GM15510 (cell line): ENCODE measurements around the gene KIAA1671.

Experiments used
- POLR2A ChIP-seq: IDR thresholded peaks from 3 replicates; pipeline ENCODE4 v1.6.1; 2011; ENCODE audit warnings: borderline replicate concordance; ENCODE audit not compliant: insufficient read length; ENCODE audit errors: extremely low read depth

The KIAA1671 gene

GRCh38 chr22:24983151-24983550 lies 30.6 kb downstream of the KIAA1671 start:
- no peak for TF ChIP-seq POLR2A

DNA sequence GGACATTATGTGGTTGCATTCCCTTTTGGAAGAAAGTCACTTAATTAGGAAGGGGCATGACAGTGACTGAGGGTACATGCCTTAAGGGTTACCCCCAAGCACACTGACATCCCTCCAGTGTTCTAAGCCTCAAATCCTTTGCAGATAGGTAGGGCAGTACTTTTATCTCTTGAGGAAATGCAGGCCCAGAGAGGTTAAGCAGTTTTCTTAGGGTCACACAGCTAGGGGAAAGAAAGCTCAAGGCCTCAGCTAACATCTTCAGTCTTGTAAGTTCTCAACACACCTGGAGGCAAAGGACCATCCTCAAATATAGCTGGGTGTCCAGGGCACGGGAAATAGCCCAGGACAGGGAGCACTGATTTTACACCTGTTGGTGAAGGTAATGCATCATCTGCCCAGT lies 31.6 kb downstream of the KIAA1671 start:
- no peak for TF ChIP-seq POLR2A

DNA sequence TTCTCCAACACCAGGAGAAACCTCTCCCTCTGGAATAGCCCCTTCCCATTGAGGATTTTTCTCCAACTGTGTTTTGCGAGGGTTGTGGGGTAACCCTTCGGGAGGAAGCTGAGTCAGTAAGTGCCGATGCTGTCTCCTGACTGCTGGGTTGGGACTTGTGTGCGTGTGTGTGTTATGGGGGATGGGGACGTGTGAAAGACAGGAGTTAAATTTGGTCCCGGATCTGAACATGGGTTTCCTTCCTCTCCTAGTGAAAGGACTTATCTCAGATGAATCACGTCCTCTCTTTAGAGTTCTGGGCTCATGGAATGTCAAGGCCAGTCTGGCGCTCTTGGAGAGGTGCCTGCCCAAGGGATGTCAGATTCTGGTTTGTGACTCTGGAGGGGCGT lies 33.3 kb downstream of the KIAA1671 start:
- no peak for TF ChIP-seq POLR2A

GRCh38 chr22:24986816-24987215 lies 34.3 kb downstream of the KIAA1671 start:
- no peak for TF ChIP-seq POLR2A

DNA sequence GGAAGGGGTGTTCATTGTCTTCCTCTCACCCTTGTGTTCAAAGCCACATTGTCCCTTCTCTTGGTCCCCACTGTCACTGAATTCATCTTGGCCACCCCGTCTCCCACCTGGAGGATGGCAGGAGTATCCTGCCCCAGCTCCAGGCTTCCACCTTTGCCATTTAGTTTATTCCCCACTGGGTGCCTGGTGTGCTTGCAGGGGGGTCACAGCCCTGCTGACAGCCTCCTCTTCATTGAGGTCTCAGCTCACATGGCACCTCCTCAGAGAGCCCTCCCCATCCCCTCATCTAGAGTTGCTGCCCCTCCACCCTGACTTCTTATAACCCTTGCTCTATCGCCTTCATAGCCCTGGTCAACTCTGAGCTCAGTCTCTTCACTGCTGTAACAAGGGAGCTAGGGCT lies 36.6 kb downstream of the KIAA1671 start:
- no peak for TF ChIP-seq POLR2A

GRCh38 chr22:24989541-24989951 lies 37.0 kb downstream of the KIAA1671 start:
- no peak for TF ChIP-seq POLR2A

- TF ChIP-seq POLR2A, result no peak
Observed at GRCh38 chr22:24990344-24990905, 37.9 kb downstream of the KIAA1671 start.

- TF ChIP-seq POLR2A, result no peak
Observed at GRCh38 chr22:24992946-24993345, 40.4 kb downstream of the KIAA1671 start.

- TF ChIP-seq POLR2A, result no peak
Observed at GRCh38 chr22:24994070-24994763, 41.7 kb downstream of the KIAA1671 start.

DNA sequence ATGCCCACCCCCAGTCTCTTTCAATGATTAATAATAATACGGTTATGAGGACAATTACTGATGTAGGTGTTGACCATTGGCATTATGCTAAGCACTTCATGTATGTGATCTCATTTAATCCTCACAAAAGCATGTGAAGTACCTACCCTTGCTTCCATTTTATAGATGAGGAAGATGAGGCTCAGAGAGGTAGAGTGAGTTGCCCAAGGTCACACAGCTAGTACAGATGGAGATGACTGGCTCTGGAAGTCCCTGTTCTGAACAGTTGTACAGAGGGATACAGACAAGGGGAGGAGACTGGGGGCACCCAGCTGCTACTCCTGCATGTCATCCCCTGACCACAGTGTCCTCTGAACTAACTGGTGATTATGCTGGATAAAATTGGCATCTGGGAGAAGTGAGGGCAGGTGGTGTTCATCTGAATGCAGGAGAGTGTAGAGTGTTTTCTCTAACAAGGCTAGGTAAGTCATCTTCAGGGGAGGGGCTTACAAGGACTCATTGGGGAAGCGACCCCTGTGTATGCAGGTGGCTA lies 43.2 kb downstream of the KIAA1671 start:
- no peak for TF ChIP-seq POLR2A

DNA sequence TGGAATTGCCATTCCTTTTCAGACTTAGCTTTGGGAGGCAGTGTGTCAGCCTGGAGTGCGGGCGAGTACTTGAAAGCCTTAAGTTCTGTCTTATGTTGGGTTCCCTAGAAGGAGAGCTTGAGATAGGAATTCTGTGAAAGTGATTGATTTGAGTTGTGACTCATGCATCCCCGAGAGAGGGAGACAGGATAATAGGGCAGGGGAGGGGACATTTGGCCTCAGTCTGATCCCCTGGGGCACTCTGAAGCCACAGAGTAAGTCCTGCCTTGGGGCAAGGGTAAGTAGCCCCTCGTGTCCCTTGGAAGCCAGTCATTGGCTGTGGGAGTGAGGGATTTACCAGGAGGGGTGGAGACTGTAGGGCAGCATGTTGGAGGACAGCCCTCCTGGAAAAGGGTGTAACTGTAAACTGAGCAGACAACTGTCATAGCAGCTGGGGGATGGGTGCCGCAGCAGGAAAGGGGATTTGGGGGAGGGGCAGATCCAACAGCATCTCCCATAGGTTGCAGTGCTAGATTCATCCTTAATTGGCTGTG lies 44.0 kb downstream of the KIAA1671 start:
- TF ChIP-seq POLR2A, result no peak

DNA sequence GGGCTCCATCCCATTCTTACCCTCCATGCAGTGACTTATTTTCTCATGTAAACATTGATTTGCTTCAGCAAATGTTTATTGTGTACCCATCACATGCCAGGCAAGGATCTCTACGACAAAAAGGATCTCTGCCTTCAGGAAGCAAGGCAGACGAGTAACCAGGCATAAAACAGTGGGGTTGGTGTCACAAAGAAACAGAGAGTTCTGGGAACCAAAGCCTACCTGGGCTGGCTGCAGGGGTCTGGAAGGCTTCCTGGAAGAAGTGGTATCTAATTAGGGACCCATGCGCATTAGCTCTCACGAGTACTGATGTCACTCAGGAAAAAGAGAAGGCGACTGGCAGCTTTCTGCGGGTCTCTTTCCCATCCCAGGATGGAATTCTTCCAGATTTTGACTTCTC lies 44.5 kb downstream of the KIAA1671 start:
- TF ChIP-seq POLR2A, result no peak

- no peak for TF ChIP-seq POLR2A
Observed at GRCh38 chr22:25000686-25001085, 48.2 kb downstream of the KIAA1671 start.

- TF ChIP-seq POLR2A, result no peak
Observed at GRCh38 chr22:25002241-25002985, 49.9 kb downstream of the KIAA1671 start.

DNA sequence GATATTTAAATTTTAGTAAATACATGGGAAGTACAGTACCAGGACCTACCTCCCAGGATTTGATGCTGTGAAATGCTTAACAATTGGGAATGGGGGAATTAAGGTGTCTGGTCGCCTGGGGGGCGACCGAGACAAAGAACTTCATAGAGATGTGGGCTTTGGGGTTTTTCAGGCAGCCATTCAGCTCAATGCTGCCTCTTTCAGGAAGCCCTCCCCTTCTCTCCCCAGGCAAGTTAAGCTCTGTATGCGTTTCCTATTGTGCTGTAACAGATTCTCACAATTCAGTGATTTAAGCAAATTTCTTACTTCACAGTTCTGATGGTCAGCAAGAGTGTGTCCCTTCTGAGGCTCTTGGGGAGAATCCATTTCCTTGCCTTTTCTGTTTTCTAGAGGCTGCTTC lies 53.8 kb downstream of the KIAA1671 start:
- no peak for TF ChIP-seq POLR2A

- TF ChIP-seq POLR2A, result no peak
Observed at GRCh38 chr22:25007444-25008106, 55.1 kb downstream of the KIAA1671 start.

DNA sequence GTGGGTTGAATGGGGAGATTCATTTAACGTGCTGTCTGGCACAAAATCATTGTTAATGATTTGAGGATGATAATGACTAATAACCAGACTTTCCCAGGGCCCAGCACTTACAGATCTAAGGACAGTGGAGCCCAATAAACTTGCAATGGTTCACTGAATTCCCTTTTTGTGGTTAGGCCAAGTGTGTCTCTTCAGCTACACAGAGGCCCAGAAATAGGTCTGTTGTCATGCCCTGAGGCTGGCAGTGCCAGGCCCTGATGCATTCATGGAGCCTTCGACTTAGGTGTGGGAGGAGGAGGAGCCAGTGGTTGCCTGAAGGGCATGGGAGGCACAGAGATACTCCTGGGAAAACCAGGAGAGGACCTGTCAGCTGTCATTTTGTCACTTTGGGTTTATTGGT lies 56.1 kb downstream of the KIAA1671 start:
- no peak for TF ChIP-seq POLR2A
